Stimulated activated CD8-positive, alpha-beta memory T cell treated with anti-CD3 and anti-CD28 coated beads, Interleukin-15, amount 100 ng/mL, for 48 hours (primary cell): ENCODE results near the gene PRDM16.

Experiments
- DNase-seq, 2 donors: peaks; one replicate each; pipeline ENCODE4 v3.0.0-alpha.2; 2020; ENCODE audit warnings: low read depth in 2 of 2

The PRDM16 gene

DNA sequence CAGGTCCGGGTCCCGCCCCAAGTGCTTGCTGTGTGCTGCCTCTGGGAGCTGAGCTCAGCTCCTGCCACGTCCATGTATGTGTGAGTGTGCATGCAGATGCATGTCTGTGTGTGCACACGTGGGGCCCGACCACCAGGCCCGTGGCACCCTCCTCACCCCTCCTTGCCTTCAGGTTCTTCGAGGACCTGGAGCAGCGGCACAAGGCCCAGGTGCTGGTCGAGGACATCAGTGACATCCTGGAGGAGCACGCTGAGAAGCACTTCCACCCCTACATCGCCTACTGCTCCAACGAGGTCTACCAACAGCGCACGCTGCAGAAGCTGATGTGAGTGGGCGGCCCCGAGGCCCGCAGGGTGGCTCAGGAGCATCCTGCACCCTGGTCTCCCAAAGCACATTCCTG is 403.9 kb downstream of the PRDM16 start:
- DNase-seq, result no peak

DNA sequence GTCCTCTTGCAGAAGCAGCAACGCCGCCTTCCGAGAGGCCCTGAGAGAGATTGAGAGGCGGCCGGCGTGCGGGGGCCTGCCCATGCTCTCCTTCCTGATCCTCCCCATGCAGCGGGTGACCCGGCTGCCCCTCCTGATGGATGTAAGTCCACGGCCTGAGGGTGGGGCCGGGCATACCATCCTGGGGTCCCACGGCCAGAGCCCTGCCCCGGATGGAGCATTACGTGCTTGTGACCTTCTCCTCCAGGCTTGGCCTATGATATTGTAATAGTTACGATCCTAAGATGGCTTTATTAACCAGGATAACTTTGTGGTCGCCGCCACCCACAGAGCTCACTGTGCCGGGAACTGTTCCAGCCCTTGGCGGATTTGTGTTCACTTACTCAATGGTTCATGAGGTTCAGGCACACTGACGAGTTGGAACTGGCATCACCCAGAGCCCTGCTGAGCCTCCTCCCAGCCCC is 404.4 kb downstream of the PRDM16 start:
- no peak for DNase-seq

DNA sequence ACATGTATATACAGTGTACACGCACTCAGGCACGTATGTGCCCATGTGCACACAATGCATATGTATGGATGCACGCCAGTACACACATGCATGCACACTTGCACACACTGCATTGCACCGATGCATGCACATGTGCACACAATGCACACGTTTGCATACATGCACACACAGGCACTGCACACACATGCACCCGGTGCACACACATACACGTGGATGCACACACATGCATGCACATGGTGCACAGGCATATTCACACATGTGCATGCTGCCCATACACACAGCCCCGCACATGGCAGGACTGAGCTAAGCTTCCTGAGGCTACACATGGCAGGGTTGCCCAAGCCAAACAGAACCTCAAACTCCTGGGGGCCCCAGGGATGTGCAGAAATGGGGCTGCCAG is 405.0 kb downstream of the PRDM16 start:
- no peak for DNase-seq

DNA sequence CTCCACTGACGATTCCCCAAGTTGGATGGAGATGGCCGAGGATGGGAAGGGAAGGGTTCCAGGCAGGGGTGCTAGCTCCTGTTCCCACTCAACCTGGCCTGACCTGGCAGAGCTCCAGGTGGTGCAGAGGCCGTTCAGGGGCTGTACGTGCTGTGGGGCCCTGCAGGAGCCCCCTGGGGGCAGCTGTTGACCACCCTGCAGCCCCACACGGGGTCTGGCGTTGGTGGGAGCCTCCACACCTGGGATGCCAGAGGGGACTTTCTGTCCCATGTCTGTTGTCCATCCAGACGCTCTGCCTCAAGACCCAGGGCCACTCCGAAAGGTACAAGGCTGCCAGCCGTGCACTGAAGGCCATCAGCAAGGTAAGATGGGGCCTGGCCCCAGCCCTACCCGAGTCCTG is 405.4 kb downstream of the PRDM16 start:
- DNase-seq, result no peak

DNA sequence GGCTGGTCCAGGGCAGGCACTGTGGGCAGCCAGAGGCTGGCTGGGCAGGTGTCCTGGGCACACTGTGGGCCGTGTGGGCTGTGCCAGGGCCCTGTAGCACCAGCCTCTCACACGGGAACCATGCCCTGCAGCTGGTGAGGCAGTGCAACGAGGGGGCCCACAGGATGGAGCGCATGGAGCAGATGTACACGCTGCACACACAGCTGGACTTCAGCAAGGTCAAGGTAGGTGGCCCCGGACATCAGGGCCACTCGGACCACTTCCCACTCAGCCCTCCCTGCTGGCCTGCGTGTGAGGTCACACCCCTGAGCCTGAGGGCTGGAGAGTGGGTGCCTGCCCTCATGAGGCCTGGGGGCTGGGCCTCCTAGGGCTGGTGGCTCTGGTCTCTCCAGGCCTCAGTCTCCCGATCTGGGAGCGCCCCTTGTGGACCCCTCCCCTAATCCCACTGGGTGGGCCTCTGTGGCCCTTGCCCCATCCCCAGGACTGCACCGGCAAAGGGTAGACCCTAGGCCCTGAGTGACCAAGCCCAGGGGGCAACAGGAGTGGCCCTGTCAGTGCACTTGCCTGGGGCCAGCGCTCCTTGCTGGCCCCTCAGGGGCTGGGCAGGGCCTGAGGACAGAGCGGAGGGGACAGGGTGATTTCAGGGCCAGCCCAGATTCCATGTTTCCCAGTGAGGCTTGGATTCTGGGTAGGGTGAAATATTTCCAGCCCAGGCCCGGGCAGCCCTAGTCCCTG is 407.0 kb downstream of the PRDM16 start:
- DNase-seq, result no peak

DNA sequence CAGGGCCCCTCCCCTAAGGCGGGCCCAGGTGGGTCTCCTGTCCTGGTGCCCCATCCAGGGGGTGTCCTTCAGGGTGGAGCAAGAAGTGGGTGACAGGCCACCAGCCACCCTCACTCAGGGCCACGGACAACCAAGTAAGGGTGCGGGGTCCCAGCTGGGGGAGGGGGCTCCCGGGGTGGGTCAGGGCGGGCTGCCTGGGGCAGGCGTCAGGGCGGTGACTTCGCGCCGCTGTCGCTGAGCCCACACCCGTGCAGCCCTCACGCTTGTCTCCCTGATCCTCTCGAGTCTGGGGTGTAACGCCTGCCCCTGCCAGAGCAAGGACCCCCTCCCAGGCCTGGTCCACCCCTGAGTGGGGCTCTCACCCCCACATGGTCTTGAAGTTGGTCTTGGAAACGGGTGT is 407.7 kb downstream of the PRDM16 start:
- DNase-seq, result no peak

DNA sequence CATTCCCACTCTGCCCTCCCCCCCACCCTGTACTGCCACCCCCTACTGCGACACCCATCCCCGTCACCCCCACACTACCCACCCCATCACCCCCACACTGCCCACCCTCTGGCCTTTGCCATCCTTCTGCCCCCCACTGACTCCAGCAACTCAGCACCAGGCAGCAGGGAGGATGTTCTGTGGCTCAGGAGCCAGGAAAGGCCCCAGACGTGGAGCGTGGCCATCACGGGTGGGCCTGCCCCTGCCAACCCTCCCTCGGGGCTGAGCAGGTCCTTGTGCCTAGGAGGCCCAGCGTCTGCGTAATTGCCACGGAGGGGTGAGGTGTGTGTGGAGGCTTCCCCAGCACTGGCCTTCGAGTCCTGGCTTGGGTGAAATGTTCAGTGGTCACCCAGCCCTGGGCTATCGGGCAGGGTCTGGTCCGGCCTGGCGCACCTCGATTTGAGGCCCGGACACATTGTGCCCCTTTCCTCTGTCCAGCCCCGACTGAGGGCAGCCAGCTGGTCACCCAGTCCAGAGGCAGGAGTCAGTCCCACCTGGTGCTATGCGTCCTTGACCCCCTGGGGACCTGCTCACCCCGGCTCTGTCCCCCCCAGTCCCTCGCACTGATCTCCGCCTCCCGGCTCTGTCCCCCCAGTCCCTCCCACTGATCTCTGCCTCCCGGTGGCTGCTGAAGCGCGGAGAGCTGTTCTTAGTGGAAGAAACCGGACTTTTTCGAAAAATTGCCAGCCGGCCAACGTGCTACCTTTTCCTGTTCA is 408.4 kb downstream of the PRDM16 start:
- no peak for DNase-seq

DNA sequence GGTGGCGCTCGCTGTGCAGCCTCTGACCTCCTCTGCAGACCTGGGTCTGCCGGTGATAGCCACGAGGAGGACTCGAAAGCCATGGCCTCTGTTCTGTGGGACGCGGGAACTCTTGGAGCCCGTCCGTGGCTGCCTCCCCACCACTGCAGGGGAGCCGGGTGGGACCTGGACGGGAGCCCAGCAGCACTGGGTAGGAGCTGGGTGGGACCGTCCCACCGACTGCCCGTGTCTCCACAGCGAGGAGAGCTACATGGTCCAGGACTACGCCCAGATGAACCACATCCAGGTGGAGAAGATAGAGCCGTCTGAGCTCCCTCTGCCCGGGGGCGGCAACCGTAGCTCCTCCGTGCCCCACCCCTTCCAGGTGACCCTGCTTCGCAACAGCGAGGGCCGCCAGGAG is 409.2 kb downstream of the PRDM16 start:
- DNase-seq, result no peak

DNA sequence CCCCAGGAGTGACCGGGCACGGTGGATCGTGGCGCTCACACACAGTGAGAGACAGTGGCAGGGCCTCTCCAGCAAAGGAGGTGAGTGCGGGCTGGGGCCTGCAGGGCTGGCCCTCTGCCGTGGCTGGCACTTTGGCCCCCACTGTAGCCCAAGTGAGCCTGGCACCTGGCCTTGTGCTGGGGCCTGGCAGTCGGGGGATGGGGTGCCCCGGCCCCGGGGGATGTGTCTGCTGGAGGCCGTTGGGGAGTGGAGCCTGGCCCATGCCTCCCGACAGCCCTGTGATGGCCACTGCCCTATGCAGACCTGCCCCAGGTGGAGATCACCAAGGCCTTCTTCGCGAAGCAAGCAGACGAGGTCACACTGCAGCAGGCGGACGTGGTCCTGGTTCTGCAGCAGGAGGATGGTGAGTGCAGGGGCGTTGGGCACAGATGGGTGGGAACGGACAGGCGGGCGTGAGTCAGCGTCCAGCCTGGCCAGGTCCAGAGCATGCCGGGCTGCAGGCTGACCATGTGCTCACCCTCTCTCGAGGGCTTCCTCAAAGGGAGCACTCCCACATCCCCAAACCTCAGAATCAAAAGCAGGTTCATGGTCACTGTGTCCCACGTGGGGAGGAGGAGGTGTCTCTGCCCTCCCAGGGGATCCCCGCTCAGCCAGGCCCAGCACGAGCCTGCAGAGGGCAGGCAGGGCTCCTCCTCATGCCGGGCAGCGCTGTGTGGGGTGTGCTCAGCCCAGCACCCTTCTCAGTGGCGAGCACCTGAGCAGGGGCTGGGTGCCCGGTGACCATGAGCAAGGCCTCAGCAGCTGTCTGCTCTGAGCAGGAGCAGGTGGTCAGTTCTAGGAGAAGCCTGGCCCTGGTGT is 410.7 kb downstream of the PRDM16 start:
- DNase-seq, result no peak

DNA sequence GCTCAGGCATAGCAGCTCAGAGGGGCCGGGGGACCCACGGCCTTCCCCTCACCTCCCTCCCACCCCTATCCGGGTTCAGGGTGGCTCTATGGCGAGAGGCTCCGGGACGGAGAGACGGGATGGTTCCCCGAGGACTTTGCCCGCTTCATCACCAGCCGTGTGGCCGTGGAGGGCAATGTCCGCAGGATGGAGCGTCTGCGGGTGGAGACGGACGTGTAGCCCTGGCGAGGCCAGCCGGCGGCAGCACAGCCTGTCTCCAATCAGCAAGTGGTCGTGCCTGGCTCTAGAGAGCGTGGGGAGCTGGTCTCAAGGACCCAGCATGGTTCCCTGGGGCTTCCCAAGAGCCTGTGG is 411.3 kb downstream of the PRDM16 start:
- no peak for DNase-seq

DNA sequence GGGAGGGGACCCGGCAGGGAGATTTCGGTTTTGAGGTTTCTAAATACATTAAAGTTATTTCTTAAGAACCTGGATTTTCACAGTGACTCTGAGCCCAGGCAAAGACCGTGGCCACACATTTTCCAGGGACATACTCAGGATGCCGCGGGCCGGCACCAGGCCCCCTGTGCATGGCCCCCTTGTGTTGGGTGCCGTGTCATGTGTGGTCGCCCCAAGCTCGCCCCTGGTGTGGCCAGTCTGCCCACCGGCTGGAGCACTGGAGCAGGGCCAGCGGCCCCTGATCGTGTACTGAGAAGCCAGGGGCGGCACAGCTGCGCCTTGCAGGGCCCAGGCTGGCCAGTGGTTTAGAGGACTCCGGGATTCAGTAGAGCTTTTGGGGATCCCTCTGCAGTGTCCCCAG is 412.0 kb downstream of the PRDM16 start:
- no peak for DNase-seq

DNA sequence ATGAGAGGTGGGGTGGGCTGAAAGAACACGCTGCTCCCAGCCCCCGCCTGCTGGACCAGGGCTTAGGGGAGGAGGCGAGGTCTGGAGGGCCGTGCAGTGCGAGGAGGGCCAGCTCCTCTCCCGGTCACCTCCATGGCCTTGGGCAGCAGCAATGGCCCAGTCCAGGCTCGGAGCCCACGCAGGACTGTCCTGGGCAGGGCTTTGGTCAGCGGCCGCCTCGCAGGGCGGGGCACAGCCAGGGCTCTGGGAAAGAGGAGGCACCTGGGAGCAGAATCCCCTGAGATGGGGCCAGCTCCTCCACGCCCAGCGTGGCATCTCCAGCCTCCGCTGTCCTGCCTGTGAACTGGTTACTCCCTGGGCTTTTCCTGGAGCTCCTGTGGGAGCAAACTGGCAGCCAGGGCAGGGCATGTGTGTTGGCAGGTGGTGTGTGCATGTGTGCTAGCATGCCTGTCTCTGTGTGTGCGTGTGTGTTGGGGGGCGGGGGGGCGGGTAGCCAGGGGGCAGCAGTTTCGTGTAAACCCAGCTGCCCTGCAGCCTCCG is 412.9 kb downstream of the PRDM16 start:
- DNase-seq, result no peak

DNA sequence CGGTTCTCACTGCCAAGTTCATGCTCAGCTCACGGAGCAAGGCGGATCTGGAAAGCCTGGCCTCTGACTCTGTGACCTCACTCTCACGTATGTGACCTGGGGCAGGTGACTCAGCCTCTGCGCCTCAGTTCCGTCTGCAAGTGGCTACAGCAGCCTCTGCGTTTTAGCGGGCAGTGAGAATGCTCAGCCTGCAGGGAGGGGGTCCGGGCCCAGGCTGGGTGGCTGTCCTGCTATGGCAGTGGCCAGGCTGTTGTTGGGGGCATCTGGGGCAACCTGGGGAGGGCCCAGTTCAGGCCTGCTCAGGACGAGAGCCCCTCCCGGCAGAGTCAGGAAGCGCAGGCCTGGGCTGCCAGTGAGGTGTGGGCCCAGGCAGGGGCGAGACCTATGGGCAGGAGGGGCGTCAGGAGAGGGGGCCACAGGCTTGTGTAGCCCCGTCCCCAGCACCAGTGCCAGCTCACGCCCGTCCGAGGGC is 413.4 kb downstream of the PRDM16 start:
- no peak for DNase-seq

DNA sequence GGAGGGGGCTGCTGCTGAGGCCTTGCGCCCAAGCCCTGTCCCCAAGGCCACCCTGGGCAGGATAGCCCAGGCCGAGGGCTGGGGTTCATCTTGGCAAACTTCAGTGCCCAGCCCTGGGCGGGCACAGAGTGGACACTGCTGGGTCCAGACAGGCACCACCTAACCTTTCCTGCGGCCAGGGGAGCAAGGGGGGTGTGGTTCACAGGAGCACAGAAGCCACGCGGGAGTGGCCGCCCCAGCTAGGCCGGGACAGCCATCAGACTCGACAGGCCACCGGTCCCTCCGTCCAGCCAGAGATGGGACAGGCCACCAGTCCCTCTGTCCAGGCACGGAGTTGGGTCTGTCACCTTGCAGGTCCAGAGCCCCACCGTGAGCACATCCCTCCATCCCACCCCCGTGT is 414.4 kb downstream of the PRDM16 start:
- DNase-seq, result no peak

DNA sequence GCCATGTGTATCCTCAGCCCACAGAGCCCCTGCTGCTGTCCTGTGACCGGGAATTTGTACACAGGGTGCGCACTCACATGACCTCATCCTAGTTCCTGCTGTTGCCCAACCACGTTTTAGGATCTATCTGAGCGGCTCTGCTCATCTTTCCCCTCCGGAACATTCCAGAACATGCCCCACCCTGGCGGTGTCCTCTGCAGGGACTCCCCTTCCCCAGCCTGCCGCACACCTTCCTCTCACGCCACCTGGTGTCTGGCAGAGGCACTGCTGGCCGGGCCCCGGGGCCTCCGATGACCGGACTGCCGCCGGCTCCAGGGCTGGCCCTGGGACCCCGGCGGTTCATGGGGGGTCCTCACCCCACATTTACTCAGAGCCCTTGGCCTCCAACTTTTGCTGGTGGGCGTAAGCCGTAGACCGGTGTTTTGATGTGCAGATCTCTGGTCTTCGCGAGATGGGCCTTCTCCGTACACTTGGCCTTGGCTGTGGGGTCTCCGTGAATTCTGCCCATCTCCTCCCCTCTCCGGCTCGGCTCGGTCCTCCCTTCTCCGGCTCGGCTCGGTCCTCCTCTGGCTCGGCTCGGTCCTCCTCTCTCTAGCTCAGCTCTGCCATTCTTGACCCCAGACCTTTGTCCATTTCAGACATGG is 414.9 kb downstream of the PRDM16 start:
- peak in 1 of 2 donors; percentile 12 for DNase-seq

DNA sequence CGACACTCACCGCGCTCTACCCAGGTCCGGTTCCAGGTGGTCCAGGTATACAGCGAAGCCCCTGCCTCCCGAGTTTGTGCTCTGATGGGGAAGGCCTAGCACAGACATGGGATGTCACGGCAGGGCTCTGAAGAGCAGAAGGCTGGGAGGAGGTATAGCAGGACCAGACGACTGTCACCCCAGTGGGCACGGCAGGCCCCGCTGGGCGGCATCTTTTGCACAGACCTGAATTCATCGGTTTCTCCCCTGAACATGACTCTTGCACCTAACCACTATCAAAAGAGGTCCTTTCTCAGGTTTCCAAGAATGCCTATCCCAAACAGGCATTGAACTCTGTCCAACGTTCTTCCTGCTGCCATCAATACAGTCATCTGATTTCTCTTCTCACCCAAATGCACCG is 416.0 kb downstream of the PRDM16 start:
- DNase-seq, result no peak
